SK-N-MC (cell line): Measurements from ENCODE around the gene NEU1.

Experiments
- EZH2 ChIP-seq: fragments of 200-600 bp; sonication (generic); IDR thresholded peaks from one replicate; pipeline ENCODE4 v1.6.1; 2017; ENCODE audit warnings: antibody characterized with exemption
- FOXP2 ChIP-seq: optimal IDR thresholded peaks from 2 replicates; pipeline ENCODE3; 2011; ENCODE audit warnings: mild to moderate bottlenecking, moderate library complexity; ENCODE audit not compliant: insufficient read depth; ENCODE audit errors: extremely low read length, control extremely low read depth
- POLR2AphosphoS5 ChIP-seq: IDR thresholded peaks from 2 replicates; pipeline ENCODE4 v1.6.1; 2012; ENCODE audit warnings: mild to moderate bottlenecking, low read depth, low read length, borderline replicate concordance

DNA sequence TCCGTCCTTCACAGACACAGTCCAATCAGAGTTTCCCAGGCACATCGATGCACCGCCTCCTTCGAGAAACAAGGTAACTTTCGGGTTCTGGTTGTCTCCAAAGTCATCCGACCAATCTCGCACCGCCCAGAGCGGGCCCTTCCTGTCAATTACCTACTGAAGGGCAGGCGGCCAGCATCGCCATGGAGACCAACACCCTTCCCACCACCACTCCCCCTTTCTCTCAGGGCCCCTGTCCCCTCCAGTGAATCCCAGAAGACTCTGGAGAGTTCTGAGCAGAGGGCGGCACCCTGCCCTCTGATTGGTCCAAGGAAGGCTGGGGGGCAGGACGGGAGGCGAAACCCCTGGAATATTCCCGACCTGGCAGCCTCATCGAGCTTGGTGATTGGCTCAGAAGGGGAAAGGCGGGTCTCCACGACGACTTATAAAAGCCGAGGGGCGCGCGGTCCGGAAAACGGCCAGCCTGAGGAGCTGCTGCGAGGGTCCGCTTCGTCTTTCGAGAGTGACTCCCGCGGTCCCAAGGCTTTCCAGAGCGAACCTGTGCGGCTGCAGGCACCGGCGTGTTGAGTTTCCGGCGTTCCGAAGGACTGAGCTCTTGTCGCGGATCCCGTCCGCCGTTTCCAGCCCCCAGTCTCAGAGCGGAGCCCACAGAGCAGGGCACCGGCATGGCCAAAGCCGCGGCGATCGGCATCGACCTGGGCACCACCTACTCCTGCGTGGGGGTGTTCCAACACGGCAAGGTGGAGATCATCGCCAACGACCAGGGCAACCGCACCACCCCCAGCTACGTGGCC is 35.1 kb downstream of the NEU1 start, which contains the start of gene HSPA1B:
- TF ChIP-seq EZH2 (no peak), POLR2AphosphoS5 (peak; percentile 100), FOXP2 (peak; percentile 22)
